Measurements from ENCODE around the gene LILRA6. TPM values are rescaled to one million over a fixed set of nuclear protein-coding genes. Genes with fewer than 3 reads are reported as not detected.
"Not testable (repeated sequence)": the region's sequence is repeated elsewhere in the genome, so short reads cannot be mapped to it uniquely, and the experiment has no call there.

Gene LILRA6
- polyA plus RNA-seq, 1 experiment, result not detected

- H3K9me3 ChIP-seq (ENCODE audit: control insufficient read depth, insufficient read depth, low read length), result no peaks in the 10 kb centered on the region
- no peak for TF ChIP-seq CTCF (IDR thresholded peaks at IDR 0.05; ENCODE audit: low read depth, low read length)
- H3K27ac ChIP-seq (ENCODE audit: low read depth, low read length), result no peak overlapping the region
- ChIA-PET CTCF (no interaction called here), POLR2A (no interaction called here)
- H3K27me3 ChIP-seq (ENCODE audit: control insufficient read depth, insufficient read depth, low read length), result peaks cover 20% of the 10 kb centered on the region
- no peak for DNase-seq (ENCODE audit: low read depth, low spot score)
- no peak overlapping the region for H3K4me3 ChIP-seq (ENCODE audit: low read depth, low read length)
Measured at GRCh38 chr19:54252845-54253244, 10.3 kb upstream of the LILRA6 start.

- no peak for DNase-seq (ENCODE audit: low read depth, low spot score)
- no peak for TF ChIP-seq CTCF (IDR thresholded peaks at IDR 0.05; ENCODE audit: low read depth, low read length)
- ChIA-PET CTCF (no interaction called here), POLR2A (no interaction called here)
- no peaks in the 10 kb centered on the region for H3K9me3 ChIP-seq (ENCODE audit: control insufficient read depth, insufficient read depth, low read length)
- no peak overlapping the region for H3K4me3 ChIP-seq (ENCODE audit: low read depth, low read length)
- peaks cover 20% of the 10 kb centered on the region for H3K27me3 ChIP-seq (ENCODE audit: control insufficient read depth, insufficient read depth, low read length)
- no peak overlapping the region for H3K27ac ChIP-seq (ENCODE audit: low read depth, low read length)
Measured at GRCh38 chr19:54252243-54252642, 9.7 kb upstream of the LILRA6 start.

GRCh38 chr19:54248016-54248601, 5.5 kb upstream of the LILRA6 start:
- ChIA-PET POLR2A (no interaction called here), CTCF (no interaction called here)
- Histone ChIP-seq H3K27ac (ENCODE audit: low read depth, low read length) (no peak overlapping the region), H3K9me3 (ENCODE audit: control insufficient read depth, insufficient read depth, low read length) (no peaks in the 10 kb centered on the region), H3K27me3 (ENCODE audit: control insufficient read depth, insufficient read depth, low read length) (peaks cover 7% of the 10 kb centered on the region), H3K4me3 (ENCODE audit: low read depth, low read length) (no peak overlapping the region)
- no peak for DNase-seq (ENCODE audit: low read depth, low spot score)
- TF ChIP-seq CTCF (IDR thresholded peaks at IDR 0.05; ENCODE audit: low read depth, low read length), result no peak

GRCh38 chr19:54247106-54247930, 4.7 kb upstream of the LILRA6 start:
- Histone ChIP-seq H3K27ac (ENCODE audit: low read depth, low read length) (no peak overlapping the region), H3K4me3 (ENCODE audit: low read depth, low read length) (no peak overlapping the region), H3K27me3 (ENCODE audit: control insufficient read depth, insufficient read depth, low read length) (peaks cover 4% of the 10 kb centered on the region), H3K9me3 (ENCODE audit: control insufficient read depth, insufficient read depth, low read length) (no peaks in the 10 kb centered on the region)
- ChIA-PET CTCF (no interaction called here), POLR2A (no interaction called here)
- TF ChIP-seq CTCF (IDR thresholded peaks at IDR 0.05; ENCODE audit: low read depth, low read length), result no peak
- no peak for DNase-seq (ENCODE audit: low read depth, low spot score)

- no peak for DNase-seq (ENCODE audit: low read depth, low spot score)
Measured at GRCh38 chr19:54245936-54246335, 3.3 kb upstream of the LILRA6 start.

GRCh38 chr19:54243809-54244208, 1.2 kb upstream of the LILRA6 start:
- CTCF ChIA-PET; POLR2A ChIA-PET; H3K27ac ChIP-seq (ENCODE audit: low read depth, low read length): not testable (repeated sequence)

More at GRCh38 chr19:54245936-54246335, 3.3 kb upstream of the LILRA6 start:
- Histone ChIP-seq H3K4me3 (ENCODE audit: low read depth, low read length) (no peak overlapping the region), H3K9me3 (ENCODE audit: control insufficient read depth, insufficient read depth, low read length) (no peaks in the 10 kb centered on the region), H3K27me3 (ENCODE audit: control insufficient read depth, insufficient read depth, low read length) (no peaks in the 10 kb centered on the region), H3K27ac (ENCODE audit: low read depth, low read length) (no peak overlapping the region)
- ChIA-PET CTCF (no interaction called here), POLR2A (no interaction called here)
- TF ChIP-seq CTCF (IDR thresholded peaks at IDR 0.05; ENCODE audit: low read depth, low read length), result no peak

GRCh38 chr19:54242234-54242633, 356 bp downstream of the LILRA6 start:
- H3K9me3 ChIP-seq (ENCODE audit: control insufficient read depth, insufficient read depth, low read length); POLR2A ChIA-PET; H3K4me3 ChIP-seq (ENCODE audit: low read depth, low read length); H3K27me3 ChIP-seq (ENCODE audit: control insufficient read depth, insufficient read depth, low read length); CTCF ChIA-PET; DNase-seq (ENCODE audit: low read depth, low spot score); H3K27ac ChIP-seq (ENCODE audit: low read depth, low read length): not testable (repeated sequence)

More at GRCh38 chr19:54243809-54244208, 1.2 kb upstream of the LILRA6 start:
- H3K9me3 ChIP-seq (ENCODE audit: control insufficient read depth, insufficient read depth, low read length); DNase-seq (ENCODE audit: low read depth, low spot score); H3K4me3 ChIP-seq (ENCODE audit: low read depth, low read length); H3K27me3 ChIP-seq (ENCODE audit: control insufficient read depth, insufficient read depth, low read length): not testable (repeated sequence)

Data from AG04450 (cell line).